GM12878 (cell line): ENCODE data around the gene NKAIN4. TPM values are rescaled to one million over a fixed set of nuclear protein-coding genes. Genes with fewer than 3 reads are reported as not detected.

ENCODE experiments used
- ATAC-seq: fragments of 200-7000 bp; cut with Tn5 transposase; 3 replicates; pipeline ENCODE4 v1.9.1; 2020; ENCODE audit warnings: mild to moderate bottlenecking, moderate library complexity
- BruUV-seq: library from RNA; stranded (reverse); fragments of 400-500 nt; replicated peaks from 2 replicates; lab custom pipeline; 2021; lab: Mats Ljungman, UMichigan
- CTCF ChIA-PET: fragments of 300-600 bp; sonication (Branson Sonifier 250); formaldehyde crosslinking; extraction: SDS; loops from one replicate; lab custom pipeline; 2021; ENCODE audit warnings: inconsistent platforms; lab: Yijun Ruan, JAX
- POLR2A ChIA-PET: fragments of 350-600 bp; formaldehyde crosslinking; extraction: SDS; loops from one replicate; lab custom pipeline; 2021; ENCODE audit warnings: inconsistent platforms; lab: Charles Lee
- RAD21 ChIA-PET: fragments of 300-600 bp; sonication (Branson Sonifier 250); formaldehyde crosslinking; loops from one replicate; lab custom pipeline; 2023; ENCODE audit warnings: antibody characterized with exemption; ENCODE audit not compliant: unreplicated experiment; lab: Charles Lee
- SMC1A ChIA-PET: fragments of 300-600 bp; sonication (Branson Sonifier 250); formaldehyde crosslinking; loops from one replicate; lab custom pipeline; 2023; ENCODE audit not compliant: unreplicated experiment, uncharacterized antibody; lab: Charles Lee
- DNase-seq: peaks from one replicate; pipeline ENCODE4 v3.0.0-alpha.2; 2011; ENCODE audit warnings: low read depth, low spot score
- FAIRE-seq: peaks from 3 replicates; lab custom pipeline; 2011; peaks lifted over from hg19 to GRCh38; lab: Jason Lieb, UNC
- H2AFZ ChIP-seq: 2 replicates; pipeline ENCODE4 v1.6.0; 2011; ENCODE audit warnings: low read depth, low read length, control low read depth; ENCODE audit not compliant: control insufficient read depth
- H3K27ac ChIP-seq: 2 replicates; pipeline ENCODE4 v1.5.1; 2011; ENCODE audit warnings: control low read depth; ENCODE audit not compliant: control insufficient read depth, insufficient read depth
- H3K27me3 ChIP-seq, 2 experiments: replicated peaks in 1 of 2; 2 replicates each; pipeline versions ENCODE4 v1.6.0 to v1.6.1; 2011; ENCODE audit warnings: low read length in 1 of 2; ENCODE audit not compliant: control insufficient read depth in 2 of 2, insufficient read depth in 2 of 2
- H3K36me3 ChIP-seq, 2 experiments: 2 replicates each; pipeline ENCODE4 v1.5.1; 2011; ENCODE audit warnings: low read length in 1 of 2; ENCODE audit not compliant: control insufficient read depth in 2 of 2, insufficient read depth in 2 of 2
- H3K4me1 ChIP-seq: 2 replicates; pipeline ENCODE4 v1.6.1; 2011; ENCODE audit warnings: mild to moderate bottlenecking, low read length, moderate library complexity, mixed read lengths; ENCODE audit not compliant: control insufficient read depth, insufficient read depth
- H3K4me2 ChIP-seq: 2 replicates; pipeline ENCODE4 v1.6.0; 2011; ENCODE audit warnings: control low read depth; ENCODE audit not compliant: control insufficient read depth, insufficient read depth
- H3K4me3 ChIP-seq: fragments of 200-600 bp; sonication (generic); 2 replicates; pipeline ENCODE4 v1.5.1; 2016
- H3K79me2 ChIP-seq: 2 replicates; pipeline ENCODE4 v1.6.0; 2011; ENCODE audit warnings: low read length; ENCODE audit not compliant: control insufficient read depth, insufficient read depth
- H3K9ac ChIP-seq: 2 replicates; pipeline ENCODE4 v1.8.0; 2011; ENCODE audit warnings: low read length, control low read depth, mixed read lengths; ENCODE audit not compliant: control insufficient read depth, insufficient read depth
- H3K9me3 ChIP-seq: replicated peaks from 3 replicates; pipeline ENCODE4 v1.5.1; 2011; ENCODE audit warnings: mild to moderate bottlenecking, low read length; ENCODE audit not compliant: control insufficient read depth, insufficient read depth
- H4K20me1 ChIP-seq: 2 replicates; pipeline ENCODE4 v1.6.0; 2011; ENCODE audit not compliant: control insufficient read depth, insufficient read depth
- ETV6 ChIP-seq, 2 experiments: fragments of 450-650 bp in 1 of 2; IDR thresholded peaks in 1 of 2; conservative IDR thresholded peaks in 1 of 2; 2 replicates each; pipeline ENCODE4 v1.6.1; 2014; ENCODE audit warnings: antibody characterized with exemption in 1 of 2, borderline replicate concordance in 1 of 2, low read depth in 1 of 2, mild to moderate bottlenecking in 1 of 2, moderate library complexity in 1 of 2
- MYC ChIP-seq: IDR thresholded peaks from 2 replicates; pipeline ENCODE4 v1.6.1; 2011; ENCODE audit warnings: mild to moderate bottlenecking, low read length, moderate library complexity, inconsistent platforms; ENCODE audit not compliant: insufficient read depth, insufficient replicate concordance, insufficient read length, severe bottlenecking
- NFYA ChIP-seq: IDR thresholded peaks from 2 replicates; pipeline ENCODE4 v1.6.1; 2011; ENCODE audit warnings: low read depth, mild to moderate bottlenecking, low read length, improper control_type of control experiment, borderline replicate concordance
- PAX8 ChIP-seq: fragments of 450-650 bp; IDR thresholded peaks from 2 replicates; pipeline ENCODE4 v1.6.1; 2017; ENCODE audit warnings: mild to moderate bottlenecking, moderate library complexity
- PML ChIP-seq: IDR thresholded peaks from 2 replicates; pipeline ENCODE4 v1.6.1; 2012; ENCODE audit warnings: low read length, inconsistent platforms
- POLR2A ChIP-seq: IDR thresholded peaks from 2 replicates; pipeline ENCODE4 v1.6.1; 2011; ENCODE audit warnings: low read depth, mild to moderate bottlenecking, low read length
- WRNIP1 ChIP-seq: IDR thresholded peaks from 2 replicates; pipeline ENCODE4 v1.6.1; 2011; ENCODE audit warnings: low read depth, low read length, improper control_type of control experiment, borderline replicate concordance
- YY1 ChIP-seq: IDR thresholded peaks from 2 replicates; pipeline ENCODE4 v1.6.1; 2011; ENCODE audit warnings: low read depth, mild to moderate bottlenecking, low read length
- ZSCAN29 ChIP-seq: fragments of 450-650 bp; IDR thresholded peaks from 2 replicates; pipeline ENCODE4 v1.6.1; 2017; ENCODE audit warnings: mild to moderate bottlenecking, moderate library complexity
- WGBS: methylation state at CpG from one replicate; pipeline ENCODE4 v1.1.6; 2016; ENCODE audit warnings: low lambda C conversion rate; ENCODE audit not compliant: insufficient replicate concordance, insufficient coverage; ENCODE audit errors: missing lambda C conversion rate; 5-methylcytosine and 5-hydroxymethylcytosine counted together
- in situ Hi-C: fragments of 300-500 bp; cut with MboI; formaldehyde crosslinking; loops from 9 replicates; pipeline ENCODE4 v1.14.3; 2018; ENCODE audit warnings: mixed read lengths
- intact Hi-C: fragments of 100-400 bp; cut with micrococcal nuclease; formaldehyde crosslinking; loops from one replicate; pipeline ENCODE4 v1.14.2; 2022; ENCODE audit not compliant: unreplicated experiment
- polyA plus RNA-seq, 11 experiments: library from polyadenylated mRNA; depleted of rRNA in 4 of 11; unstranded in 6 of 11; stranded (reverse) in 5 of 11; fragments of >200 nt; fragmentation: Nextera tagmentation in 4 of 11; fragmentation: Illumina TruSeq in 1 of 11; extraction: Ambion mirVana in 4 of 11; extraction: Trizol in 1 of 11; gene quantifications; 1 replicate in 1 of 11; 2 replicates in 10 of 11; pipeline versions ENCODE4 v1.2.1 to v1.2.3, GENCODE V29; 2011 to 2016; ENCODE audit warnings: inconsistent platforms in 2 of 11, missing spikeins in 2 of 11, low read depth in 1 of 11
- total RNA-seq, 4 experiments: library from RNA; depleted of rRNA in 3 of 4; stranded (reverse); fragments of >200 nt in 3 of 4; fragmentation: Illumina TruSeq in 1 of 4; extraction: Trizol in 1 of 4; gene quantifications; 2 replicates each; pipeline versions ENCODE4 v1.2.1 to v1.2.3, GENCODE V29; 2013 to 2021
- TF ChIP-seq, protein P1 (sequence below): fragments of 450-650 bp; IDR thresholded peaks from 2 replicates; pipeline ENCODE4 v1.6.1; 2018; ENCODE audit warnings: mild to moderate bottlenecking, low read depth, moderate library complexity; ENCODE audit not compliant: partially characterized antibody
- TF ChIP-seq, protein P2 (sequence below): IDR thresholded peaks from 2 replicates; pipeline ENCODE4 v1.6.1; 2011; ENCODE audit warnings: mild to moderate bottlenecking, low read depth, low read length, moderate library complexity; ENCODE audit not compliant: insufficient replicate concordance

NKAIN4 gene
- total and polyA plus RNA-seq, 10 of the 15 experiments (the other 5 are each of a cell fraction or from before 2014, with no cell fraction given) = 0.11 TPM; not detected in 9

DNA sequence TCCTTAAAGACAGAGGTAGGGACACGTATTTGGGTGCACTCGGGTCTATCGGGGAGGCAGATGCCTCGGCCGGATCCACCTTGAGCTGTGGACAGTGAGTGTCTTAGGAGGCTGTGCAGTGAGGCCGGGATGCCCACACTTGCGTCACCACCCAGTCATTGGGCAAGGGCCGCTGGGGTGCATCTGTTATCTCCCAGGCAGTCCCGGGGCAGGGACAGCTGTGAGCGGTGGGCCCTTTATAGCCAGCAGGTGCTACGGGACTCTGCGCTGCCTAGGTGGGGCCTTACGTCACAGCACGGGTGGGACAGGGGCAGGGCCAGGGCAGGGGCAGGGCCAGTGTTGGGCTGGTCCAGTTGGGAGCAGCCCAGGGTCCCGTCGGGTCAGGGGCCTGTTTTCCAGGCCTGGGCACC is 38.0 kb upstream of the NKAIN4 start (continued):
- TF ChIP-seq, protein P1, sequence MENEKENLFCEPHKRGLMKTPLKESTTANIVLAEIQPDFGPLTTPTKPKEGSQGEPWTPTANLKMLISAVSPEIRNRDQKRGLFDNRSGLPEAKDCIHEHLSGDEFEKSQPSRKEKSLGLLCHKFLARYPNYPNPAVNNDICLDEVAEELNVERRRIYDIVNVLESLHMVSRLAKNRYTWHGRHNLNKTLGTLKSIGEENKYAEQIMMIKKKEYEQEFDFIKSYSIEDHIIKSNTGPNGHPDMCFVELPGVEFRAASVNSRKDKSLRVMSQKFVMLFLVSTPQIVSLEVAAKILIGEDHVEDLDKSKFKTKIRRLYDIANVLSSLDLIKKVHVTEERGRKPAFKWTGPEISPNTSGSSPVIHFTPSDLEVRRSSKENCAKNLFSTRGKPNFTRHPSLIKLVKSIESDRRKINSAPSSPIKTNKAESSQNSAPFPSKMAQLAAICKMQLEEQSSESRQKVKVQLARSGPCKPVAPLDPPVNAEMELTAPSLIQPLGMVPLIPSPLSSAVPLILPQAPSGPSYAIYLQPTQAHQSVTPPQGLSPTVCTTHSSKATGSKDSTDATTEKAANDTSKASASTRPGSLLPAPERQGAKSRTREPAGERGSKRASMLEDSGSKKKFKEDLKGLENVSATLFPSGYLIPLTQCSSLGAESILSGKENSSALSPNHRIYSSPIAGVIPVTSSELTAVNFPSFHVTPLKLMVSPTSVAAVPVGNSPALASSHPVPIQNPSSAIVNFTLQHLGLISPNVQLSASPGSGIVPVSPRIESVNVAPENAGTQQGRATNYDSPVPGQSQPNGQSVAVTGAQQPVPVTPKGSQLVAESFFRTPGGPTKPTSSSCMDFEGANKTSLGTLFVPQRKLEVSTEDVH = no peak

DNA sequence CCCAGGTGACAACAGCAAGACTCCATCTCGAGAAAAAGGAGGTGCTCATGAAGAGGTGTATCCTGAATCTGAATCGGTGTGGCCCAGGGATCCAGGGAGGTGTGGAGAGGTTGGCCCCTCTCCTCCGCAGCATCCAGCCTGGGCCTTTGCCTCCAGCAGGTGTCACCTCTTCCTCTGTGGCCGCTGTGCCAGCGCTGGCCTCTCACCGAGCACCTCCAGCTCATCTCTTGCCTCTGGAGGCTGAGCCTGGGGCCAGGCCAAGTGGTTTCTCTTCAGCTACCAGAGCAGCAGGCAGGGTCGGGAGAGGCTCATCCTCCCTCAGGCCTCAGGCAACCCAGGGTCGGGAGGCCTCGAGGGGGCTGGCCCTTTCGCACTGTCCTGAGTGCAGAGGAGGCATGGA is 37.5 kb upstream of the NKAIN4 start:
- Histone ChIP-seq H3K9me3 (no peaks in the 10 kb centered on the region), H3K27ac (no peak overlapping the region), H3K9ac (no peak overlapping the region), H3K4me1 (no peaks in the 10 kb centered on the region), H3K4me2 (no peak overlapping the region), H3K27me3 (no peaks in the 10 kb centered on the region; a peak in 1 of 4 replicates), H3K4me3 (no peak overlapping the region), H3K36me3 (peaks cover 2 to 4% of the 10 kb centered on the region in 2 experiments; a peak in 3 of 4 replicates), H3K79me2 (no peaks in the 10 kb centered on the region), H4K20me1 (no peaks in the 10 kb centered on the region), H2AFZ (no peak overlapping the region)
- ChIA-PET CTCF (interaction anchor here (1.3 to 3.1 kb wide), 3 partner anchors 11 to 109 kb away, joined by 3 to 19 read pairs (median 5); no protein-coding TSS in a partner anchor), POLR2A (no interaction called here), SMC1A (interaction anchor here (0.7 kb wide), 1 partner anchor 851 kb away, joined by 3 read pairs; no protein-coding TSS in a partner anchor), RAD21 (no interaction called here)
- BruUV-seq = no TSS peak
- DNase-seq = no peak
- no peak for ATAC-seq
- in situ Hi-C loops (no loop called here), intact Hi-C loops (no loop called here)
- 67% methylated on average over 10 of the region's 10 CpGs for WGBS
- TF ChIP-seq POLR2A (no peak), PAX8 (no peak), WRNIP1 (no peak), ZSCAN29 (no peak), PML (no peak), ETV6 (conservative IDR thresholded peaks at IDR 0.05 in 1 of 2, IDR thresholded peaks at IDR 0.05 in 1 of 2; ENCODE audit: borderline replicate concordance in 1 of 2, low read depth in 1 of 2) (no peak), MYC (no peak), NFYA (no peak), YY1 (no peak)
- TF ChIP-seq, protein P2, sequence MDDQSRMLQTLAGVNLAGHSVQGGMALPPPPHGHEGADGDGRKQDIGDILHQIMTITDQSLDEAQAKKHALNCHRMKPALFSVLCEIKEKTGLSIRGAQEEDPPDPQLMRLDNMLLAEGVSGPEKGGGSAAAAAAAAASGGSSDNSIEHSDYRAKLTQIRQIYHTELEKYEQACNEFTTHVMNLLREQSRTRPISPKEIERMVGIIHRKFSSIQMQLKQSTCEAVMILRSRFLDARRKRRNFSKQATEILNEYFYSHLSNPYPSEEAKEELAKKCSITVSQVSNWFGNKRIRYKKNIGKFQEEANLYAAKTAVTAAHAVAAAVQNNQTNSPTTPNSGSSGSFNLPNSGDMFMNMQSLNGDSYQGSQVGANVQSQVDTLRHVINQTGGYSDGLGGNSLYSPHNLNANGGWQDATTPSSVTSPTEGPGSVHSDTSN = no peak
- FAIRE-seq = no peak
